ENCODE data around the gene CPNE5. TPM values are rescaled to one million over a fixed set of nuclear protein-coding genes. Genes with fewer than 3 reads are reported as not detected.

The CPNE5 gene
- total RNA-seq, 1 donor from 2014 or later: 24.9 TPM

GRCh38 chr6:36784376-36784636 lies 54.9 kb downstream of the CPNE5 start:
- no peaks in the 10 kb centered on the region for H3K27me3 Mint-ChIP-seq (ENCODE audit: unreplicated experiment)
- H3K27ac Mint-ChIP-seq (ENCODE audit: unreplicated experiment): no peak overlapping the region
- H3K36me3 Mint-ChIP-seq (ENCODE audit: low read depth, unreplicated experiment): peaks cover 8% of the 10 kb centered on the region
- peaks cover 3% of the 10 kb centered on the region for H3K4me1 Mint-ChIP-seq (ENCODE audit: unreplicated experiment)
- H3K4me3 Mint-ChIP-seq (ENCODE audit: unreplicated experiment): no peak overlapping the region
- no peak for DNase-seq (ENCODE audit: low spot score)
- no peak for TF ChIP-seq CTCF (IDR thresholded peaks at IDR 0.05; ENCODE audit: unreplicated experiment)
- no peaks in the 10 kb centered on the region for H3K9me3 Mint-ChIP-seq (ENCODE audit: unreplicated experiment)

- peaks cover 8% of the 10 kb centered on the region for H3K36me3 Mint-ChIP-seq (ENCODE audit: low read depth, unreplicated experiment)
- H3K27me3 Mint-ChIP-seq (ENCODE audit: unreplicated experiment): no peaks in the 10 kb centered on the region
Measured at GRCh38 chr6:36783603-36784375, 55.5 kb downstream of the CPNE5 start.

GRCh38 chr6:36781669-36782068 lies 57.6 kb downstream of the CPNE5 start:
- no peak for TF ChIP-seq CTCF (IDR thresholded peaks at IDR 0.05; ENCODE audit: unreplicated experiment)
- H3K4me3 Mint-ChIP-seq (ENCODE audit: unreplicated experiment): no peak overlapping the region
- no peaks in the 10 kb centered on the region for H3K27me3 Mint-ChIP-seq (ENCODE audit: unreplicated experiment)
- H3K36me3 Mint-ChIP-seq (ENCODE audit: low read depth, unreplicated experiment): peaks cover 12% of the 10 kb centered on the region
- H3K27ac Mint-ChIP-seq (ENCODE audit: unreplicated experiment): no peak overlapping the region
- H3K9me3 Mint-ChIP-seq (ENCODE audit: unreplicated experiment): no peaks in the 10 kb centered on the region
- DNase-seq (ENCODE audit: low spot score): no peak
- peaks cover 13% of the 10 kb centered on the region for H3K4me1 Mint-ChIP-seq (ENCODE audit: unreplicated experiment)

More at GRCh38 chr6:36783603-36784375, 55.5 kb downstream of the CPNE5 start:
- Mint-ChIP-seq H3K4me1 (ENCODE audit: unreplicated experiment) (no peaks in the 10 kb centered on the region), H3K4me3 (ENCODE audit: unreplicated experiment) (no peak overlapping the region), H3K27ac (ENCODE audit: unreplicated experiment) (no peak overlapping the region), H3K9me3 (ENCODE audit: unreplicated experiment) (no peaks in the 10 kb centered on the region)
- TF ChIP-seq CTCF (IDR thresholded peaks at IDR 0.05; ENCODE audit: unreplicated experiment): no peak
- DNase-seq (ENCODE audit: low spot score): no peak

GRCh38 chr6:36780442-36781177 lies 58.6 kb downstream of the CPNE5 start:
- Mint-ChIP-seq H3K4me3 (ENCODE audit: unreplicated experiment) (peak overlapping the region; percentile 61), H3K27ac (ENCODE audit: unreplicated experiment) (no peak overlapping the region), H3K4me1 (ENCODE audit: unreplicated experiment) (peaks cover 14% of the 10 kb centered on the region), H3K27me3 (ENCODE audit: unreplicated experiment) (no peaks in the 10 kb centered on the region), H3K9me3 (ENCODE audit: unreplicated experiment) (no peaks in the 10 kb centered on the region), H3K36me3 (ENCODE audit: low read depth, unreplicated experiment) (peaks cover 15% of the 10 kb centered on the region)
- no peak for DNase-seq (ENCODE audit: low spot score)
- TF ChIP-seq CTCF (IDR thresholded peaks at IDR 0.05; ENCODE audit: unreplicated experiment): no peak

GRCh38 chr6:36779227-36779626 lies 60.0 kb downstream of the CPNE5 start:
- no peak overlapping the region for H3K4me3 Mint-ChIP-seq (ENCODE audit: unreplicated experiment)
- no peak for TF ChIP-seq CTCF (IDR thresholded peaks at IDR 0.05; ENCODE audit: unreplicated experiment)
- H3K36me3 Mint-ChIP-seq (ENCODE audit: low read depth, unreplicated experiment): peaks cover 27% of the 10 kb centered on the region
- DNase-seq (ENCODE audit: low spot score): no peak
- H3K9me3 Mint-ChIP-seq (ENCODE audit: unreplicated experiment): no peaks in the 10 kb centered on the region
- H3K4me1 Mint-ChIP-seq (ENCODE audit: unreplicated experiment): peaks cover 16% of the 10 kb centered on the region
- H3K27ac Mint-ChIP-seq (ENCODE audit: unreplicated experiment): no peak overlapping the region
- H3K27me3 Mint-ChIP-seq (ENCODE audit: unreplicated experiment): peaks cover 3% of the 10 kb centered on the region
